MM.1S (cell line): Measurements from ENCODE around the gene EPB41L1.

ENCODE experiments used
- DNase-seq: peaks from one replicate; pipeline ENCODE4 v3.0.0-alpha.2; 2015
- H2AFZ ChIP-seq: fragments of 300-600 bp; sonication (generic); 2 replicates; pipeline ENCODE4 v1.6.0; 2016; ENCODE audit warnings: antibody characterized with exemption, low read length
- H3F3A ChIP-seq: fragments of 300-600 bp; sonication (generic); 2 replicates; pipeline ENCODE4 v1.6.1; 2016; ENCODE audit warnings: mild to moderate bottlenecking, antibody characterized with exemption, low read length, moderate library complexity, mixed read lengths; ENCODE audit not compliant: insufficient read depth
- H3K27ac ChIP-seq: fragments of 300-600 bp; sonication (generic); 2 replicates; pipeline ENCODE4 v1.5.1; 2016; ENCODE audit warnings: mild to moderate bottlenecking, low read length
- H3K27me3 ChIP-seq: fragments of 300-600 bp; sonication (generic); replicated peaks from 2 replicates; pipeline ENCODE4 v1.6.0; 2016; ENCODE audit warnings: low read length; ENCODE audit not compliant: insufficient read depth
- H3K36me3 ChIP-seq: fragments of 300-600 bp; sonication (generic); replicated peaks from 2 replicates; pipeline ENCODE4 v1.6.1; 2016; ENCODE audit warnings: mild to moderate bottlenecking, low read length, mixed read lengths; ENCODE audit not compliant: insufficient read depth
- H3K4me1 ChIP-seq: fragments of 300-600 bp; sonication (generic); 2 replicates; pipeline ENCODE4 v1.6.1; 2016; ENCODE audit warnings: low read length, mixed read lengths
- H3K4me2 ChIP-seq: fragments of 300-600 bp; sonication (generic); 2 replicates; pipeline ENCODE4 v1.6.0; 2016; ENCODE audit warnings: low read depth, low read length
- H3K4me3 ChIP-seq: fragments of 300-600 bp; sonication (generic); 2 replicates; pipeline ENCODE4 v1.5.1; 2016; ENCODE audit warnings: low read length, mixed read lengths
- H3K79me2 ChIP-seq: fragments of 300-600 bp; sonication (generic); 2 replicates; pipeline ENCODE4 v1.6.1; 2016; ENCODE audit warnings: mixed run types, low read length, mixed read lengths
- H3K9ac ChIP-seq: fragments of 300-600 bp; sonication (generic); 2 replicates; pipeline ENCODE4 v1.6.1; 2016; ENCODE audit warnings: low read length, mixed read lengths
- H3K9me2 ChIP-seq: fragments of 300-600 bp; sonication (generic); replicated peaks from 2 replicates; pipeline ENCODE4 v1.6.1; 2016; ENCODE audit warnings: mild to moderate bottlenecking, low read length, mixed read lengths; ENCODE audit not compliant: insufficient read depth
- H3K9me3 ChIP-seq: fragments of 300-600 bp; sonication (generic); replicated peaks from 2 replicates; pipeline ENCODE4 v1.6.1; 2016; ENCODE audit warnings: mild to moderate bottlenecking, low read length, mixed read lengths; ENCODE audit not compliant: insufficient read depth
- H4K20me1 ChIP-seq: fragments of 300-600 bp; sonication (generic); 2 replicates; pipeline ENCODE4 v1.6.1; 2016; ENCODE audit warnings: mild to moderate bottlenecking, low read length, moderate library complexity, mixed read lengths; ENCODE audit not compliant: insufficient read depth
- EZH2 ChIP-seq: fragments of 300-600 bp; sonication (generic); optimal IDR thresholded peaks from 2 replicates; pipeline ENCODE3; 2017; ENCODE audit warnings: low read depth, mild to moderate bottlenecking, antibody characterized with exemption, low read length, mixed read lengths
- EZH2phosphoT487 ChIP-seq: fragments of 300-600 bp; sonication (generic); IDR thresholded peaks from 2 replicates; pipeline ENCODE4 v1.6.1; 2018; ENCODE audit warnings: antibody characterized with exemption, low read length
- TF ChIP-seq, protein P1 (sequence below): fragments of 300-600 bp; sonication (generic); IDR thresholded peaks from 2 replicates; pipeline ENCODE4 v1.5.1; 2016; ENCODE audit warnings: antibody characterized with exemption, low read length, mixed read lengths

EPB41L1 gene

DNA sequence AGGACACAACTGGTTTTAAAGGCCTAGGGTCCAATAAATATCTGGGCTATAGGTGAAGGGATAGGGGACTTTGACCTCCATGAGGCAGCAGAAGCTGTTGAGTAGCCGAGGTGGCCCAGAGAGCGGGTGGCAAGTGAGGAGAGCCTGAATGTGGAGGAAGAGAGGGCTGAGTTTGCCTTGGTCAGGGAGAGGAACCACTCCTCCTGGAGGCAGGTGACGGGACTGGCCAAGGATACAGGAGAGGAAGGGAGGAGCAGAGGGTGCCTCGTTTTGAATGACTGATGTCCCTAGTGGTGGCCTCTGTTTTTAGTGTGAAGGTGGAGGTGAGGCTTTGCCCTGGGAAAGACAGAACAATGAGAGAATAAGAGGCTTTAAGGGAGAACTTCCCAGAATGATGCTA lies 62.7 kb downstream of the EPB41L1 start:
- no peak overlapping the region for H3K9ac ChIP-seq
- no peak for DNase-seq
- H3K36me3 ChIP-seq, result no peaks in the 10 kb centered on the region
- H3K9me2 ChIP-seq, result no peaks in the 10 kb centered on the region
- no peak overlapping the region for H3K4me2 ChIP-seq
- H3F3A ChIP-seq, result no peaks in the 10 kb centered on the region
- H2AFZ ChIP-seq, result no peak overlapping the region
- 0 out of 2 replicates have a peak, but pooled peaks cover 7% of the 10 kb centered on the region for H3K4me1 ChIP-seq
- H3K27ac ChIP-seq, result no peak overlapping the region
- H3K9me3 ChIP-seq, result no peaks in the 10 kb centered on the region
- TF ChIP-seq EZH2phosphoT487 (no peak), EZH2 (no peak)
- TF ChIP-seq, protein P1, sequence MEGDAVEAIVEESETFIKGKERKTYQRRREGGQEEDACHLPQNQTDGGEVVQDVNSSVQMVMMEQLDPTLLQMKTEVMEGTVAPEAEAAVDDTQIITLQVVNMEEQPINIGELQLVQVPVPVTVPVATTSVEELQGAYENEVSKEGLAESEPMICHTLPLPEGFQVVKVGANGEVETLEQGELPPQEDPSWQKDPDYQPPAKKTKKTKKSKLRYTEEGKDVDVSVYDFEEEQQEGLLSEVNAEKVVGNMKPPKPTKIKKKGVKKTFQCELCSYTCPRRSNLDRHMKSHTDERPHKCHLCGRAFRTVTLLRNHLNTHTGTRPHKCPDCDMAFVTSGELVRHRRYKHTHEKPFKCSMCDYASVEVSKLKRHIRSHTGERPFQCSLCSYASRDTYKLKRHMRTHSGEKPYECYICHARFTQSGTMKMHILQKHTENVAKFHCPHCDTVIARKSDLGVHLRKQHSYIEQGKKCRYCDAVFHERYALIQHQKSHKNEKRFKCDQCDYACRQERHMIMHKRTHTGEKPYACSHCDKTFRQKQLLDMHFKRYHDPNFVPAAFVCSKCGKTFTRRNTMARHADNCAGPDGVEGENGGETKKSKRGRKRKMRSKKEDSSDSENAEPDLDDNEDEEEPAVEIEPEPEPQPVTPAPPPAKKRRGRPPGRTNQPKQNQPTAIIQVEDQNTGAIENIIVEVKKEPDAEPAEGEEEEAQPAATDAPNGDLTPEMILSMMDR, result no peak
- H3K27me3 ChIP-seq, result no peaks in the 10 kb centered on the region
- H4K20me1 ChIP-seq, result no peaks in the 10 kb centered on the region
- H3K79me2 ChIP-seq, result no peaks in the 10 kb centered on the region
- no peak overlapping the region for H3K4me3 ChIP-seq

DNA sequence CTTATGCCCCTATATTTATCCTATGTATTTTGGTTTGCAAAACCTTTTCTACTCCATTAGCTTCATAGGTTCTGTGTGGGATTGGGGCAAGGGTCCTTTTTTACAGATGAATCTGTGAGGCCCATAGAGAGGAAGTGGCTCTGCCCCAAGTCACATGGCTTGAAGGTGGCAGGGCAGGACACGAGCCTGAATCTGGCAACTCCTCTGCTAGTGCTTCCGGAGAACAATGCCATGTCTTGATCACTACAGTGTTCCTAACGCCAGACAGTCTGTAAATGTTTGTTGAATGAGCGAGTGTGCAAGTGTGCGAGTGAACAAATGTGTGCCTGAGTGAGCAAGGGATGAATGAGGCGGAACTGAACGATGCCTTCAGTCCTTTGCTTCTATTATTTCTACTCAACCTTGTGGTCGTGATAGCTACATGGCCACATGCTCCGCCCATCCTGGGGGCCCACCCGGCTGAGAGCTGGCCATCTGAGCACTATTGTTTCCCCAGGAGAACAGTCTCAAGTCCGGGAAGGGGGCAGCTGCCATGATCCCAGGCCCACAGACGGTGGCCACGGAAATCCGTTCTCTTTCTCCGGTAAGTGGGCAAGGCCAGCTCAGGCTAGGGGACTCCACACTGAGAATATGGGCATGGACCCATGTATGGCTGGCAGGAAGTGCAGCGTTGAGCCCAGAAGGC lies 64.0 kb downstream of the EPB41L1 start:
- no peak for TF ChIP-seq EZH2phosphoT487
- TF ChIP-seq, protein P1, result no peak
- no peak for TF ChIP-seq EZH2
- H3K9me2 ChIP-seq, result no peaks in the 10 kb centered on the region
- no peaks in the 10 kb centered on the region for H4K20me1 ChIP-seq
- H3K4me3 ChIP-seq, result no peak overlapping the region
- H2AFZ ChIP-seq, result no peak overlapping the region
- H3K36me3 ChIP-seq, result no peaks in the 10 kb centered on the region
- 0 out of 2 replicates have a peak, but pooled peaks cover 7% of the 10 kb centered on the region for H3K4me1 ChIP-seq
- no peak overlapping the region for H3K4me2 ChIP-seq
- no peaks in the 10 kb centered on the region for H3F3A ChIP-seq
- no peak overlapping the region for H3K9ac ChIP-seq
- DNase-seq, result no peak
- H3K27ac ChIP-seq, result no peak overlapping the region
- H3K9me3 ChIP-seq, result no peaks in the 10 kb centered on the region
- no peaks in the 10 kb centered on the region for H3K27me3 ChIP-seq
- H3K79me2 ChIP-seq, result no peaks in the 10 kb centered on the region

GRCh38 chr20:36219671-36220220 lies 65.2 kb downstream of the EPB41L1 start:
- no peaks in the 10 kb centered on the region for H3K9me2 ChIP-seq
- H3K4me2 ChIP-seq, result no peak overlapping the region
- no peaks in the 10 kb centered on the region for H3K27me3 ChIP-seq
- H3K27ac ChIP-seq, result no peak overlapping the region
- no peaks in the 10 kb centered on the region for H4K20me1 ChIP-seq
- no peak for DNase-seq
- H3F3A ChIP-seq, result no peaks in the 10 kb centered on the region
- no peaks in the 10 kb centered on the region for H3K36me3 ChIP-seq
- H3K4me3 ChIP-seq, result no peak overlapping the region
- no peaks in the 10 kb centered on the region for H3K79me2 ChIP-seq
- 0 out of 2 replicates have a peak, but pooled peaks cover 7% of the 10 kb centered on the region for H3K4me1 ChIP-seq
- no peak overlapping the region for H3K9ac ChIP-seq
- TF ChIP-seq EZH2 (no peak), EZH2phosphoT487 (no peak)
- TF ChIP-seq, protein P1, result no peak
- no peaks in the 10 kb centered on the region for H3K9me3 ChIP-seq
- H2AFZ ChIP-seq, result no peak overlapping the region
